ENCODE results near the gene DCC. TPM values are rescaled to one million over a fixed set of nuclear protein-coding genes. Genes with fewer than 3 reads are reported as not detected.

The DCC gene
- total RNA-seq, 2 donors from 2014 or later, result 0.10 to 0.48 TPM

GRCh38 chr18:52748343-52748742 lies 408.3 kb downstream of the DCC start:
- Histone ChIP-seq H3K9ac (ENCODE audit: low read depth in 2 of 2, low read length in 2 of 2) (no peak overlapping the region), H3K4me1 (no peaks in the 10 kb centered on the region), H3K27ac (no peak overlapping the region), H3K4me3 (no peak overlapping the region), H3K27me3 (no peaks in the 10 kb centered on the region), H3K36me3 (no peaks in the 10 kb centered on the region), H3K9me3 (no peaks in the 10 kb centered on the region)
- intact Hi-C loops (cut with DNase I), result no loop called here
- no peak for DNase-seq
- TF ChIP-seq, protein P1, sequence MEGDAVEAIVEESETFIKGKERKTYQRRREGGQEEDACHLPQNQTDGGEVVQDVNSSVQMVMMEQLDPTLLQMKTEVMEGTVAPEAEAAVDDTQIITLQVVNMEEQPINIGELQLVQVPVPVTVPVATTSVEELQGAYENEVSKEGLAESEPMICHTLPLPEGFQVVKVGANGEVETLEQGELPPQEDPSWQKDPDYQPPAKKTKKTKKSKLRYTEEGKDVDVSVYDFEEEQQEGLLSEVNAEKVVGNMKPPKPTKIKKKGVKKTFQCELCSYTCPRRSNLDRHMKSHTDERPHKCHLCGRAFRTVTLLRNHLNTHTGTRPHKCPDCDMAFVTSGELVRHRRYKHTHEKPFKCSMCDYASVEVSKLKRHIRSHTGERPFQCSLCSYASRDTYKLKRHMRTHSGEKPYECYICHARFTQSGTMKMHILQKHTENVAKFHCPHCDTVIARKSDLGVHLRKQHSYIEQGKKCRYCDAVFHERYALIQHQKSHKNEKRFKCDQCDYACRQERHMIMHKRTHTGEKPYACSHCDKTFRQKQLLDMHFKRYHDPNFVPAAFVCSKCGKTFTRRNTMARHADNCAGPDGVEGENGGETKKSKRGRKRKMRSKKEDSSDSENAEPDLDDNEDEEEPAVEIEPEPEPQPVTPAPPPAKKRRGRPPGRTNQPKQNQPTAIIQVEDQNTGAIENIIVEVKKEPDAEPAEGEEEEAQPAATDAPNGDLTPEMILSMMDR (IDR thresholded peaks at IDR 0.05), result no peak

DNA sequence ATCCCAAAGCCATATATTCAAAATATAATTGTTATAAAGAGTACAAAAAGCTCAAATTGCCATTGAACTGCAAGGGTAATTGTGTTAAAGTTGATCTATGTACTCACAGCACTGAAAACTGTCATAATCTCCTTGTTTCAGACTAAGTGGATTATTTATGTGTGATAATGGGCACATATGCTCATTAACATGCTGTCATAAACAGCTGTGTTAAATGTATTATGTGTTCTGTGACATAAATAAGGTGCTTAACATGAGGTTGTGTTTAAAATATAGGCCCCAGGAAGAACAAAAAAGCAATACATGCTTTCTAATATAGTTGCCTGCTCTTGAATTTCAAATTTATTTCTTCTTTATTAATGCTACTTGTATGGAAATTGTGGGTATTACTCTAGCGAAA lies 409.5 kb downstream of the DCC start:
- no peaks in the 10 kb centered on the region for H3K9me3 ChIP-seq
- no peak for DNase-seq
- no peaks in the 10 kb centered on the region for H3K27me3 ChIP-seq
- no peak overlapping the region for H3K4me3 ChIP-seq
- TF ChIP-seq, protein P1 (IDR thresholded peaks at IDR 0.05), result no peak
- no peak overlapping the region for H3K27ac ChIP-seq
- no peaks in the 10 kb centered on the region for H3K4me1 ChIP-seq
- H3K9ac ChIP-seq (ENCODE audit: low read depth in 2 of 2, low read length in 2 of 2), result no peak overlapping the region
- intact Hi-C loops (cut with DNase I), result no loop called here
- H3K36me3 ChIP-seq, result no peaks in the 10 kb centered on the region

- TF ChIP-seq, protein P1 (IDR thresholded peaks at IDR 0.05), result no peak
- H3K36me3 ChIP-seq, result no peaks in the 10 kb centered on the region
- DNase-seq, result no peak
- no peaks in the 10 kb centered on the region for H3K9me3 ChIP-seq
- no peak overlapping the region for H3K9ac ChIP-seq (ENCODE audit: low read depth in 2 of 2, low read length in 2 of 2)
- H3K27ac ChIP-seq, result no peak overlapping the region
- H3K4me3 ChIP-seq, result no peak overlapping the region
- no peaks in the 10 kb centered on the region for H3K27me3 ChIP-seq
- intact Hi-C loops (cut with DNase I), result no loop called here
- no peaks in the 10 kb centered on the region for H3K4me1 ChIP-seq
Observed at GRCh38 chr18:52750995-52751394, 411.0 kb downstream of the DCC start.

- intact Hi-C loops (cut with DNase I), result no loop called here
- no peaks in the 10 kb centered on the region for H3K36me3 ChIP-seq
- no peak for DNase-seq
Observed at GRCh38 chr18:52764316-52764715, 424.3 kb downstream of the DCC start.

GRCh38 chr18:52766002-52766545 lies 426.1 kb downstream of the DCC start:
- Histone ChIP-seq H3K36me3 (no peaks in the 10 kb centered on the region), H3K4me3 (no peak overlapping the region), H3K4me1 (no peaks in the 10 kb centered on the region), H3K27me3 (no peaks in the 10 kb centered on the region), H3K9ac (ENCODE audit: low read depth in 2 of 2, low read length in 2 of 2) (no peak overlapping the region), H3K27ac (no peak overlapping the region), H3K9me3 (no peaks in the 10 kb centered on the region)
- TF ChIP-seq, protein P1 (IDR thresholded peaks at IDR 0.05), result no peak
- intact Hi-C loops (cut with DNase I), result no loop called here
- no peak for DNase-seq

More at GRCh38 chr18:52764316-52764715, 424.3 kb downstream of the DCC start:
- no peak overlapping the region for H3K9ac ChIP-seq (ENCODE audit: low read depth in 2 of 2, low read length in 2 of 2)
- H3K4me3 ChIP-seq, result no peak overlapping the region
- no peaks in the 10 kb centered on the region for H3K9me3 ChIP-seq
- no peaks in the 10 kb centered on the region for H3K27me3 ChIP-seq
- no peaks in the 10 kb centered on the region for H3K4me1 ChIP-seq
- TF ChIP-seq, protein P1 (IDR thresholded peaks at IDR 0.05), result no peak
- H3K27ac ChIP-seq, result no peak overlapping the region

Data from colonic mucosa (tissue), 4 donors.